HEK293 (cell line): Measurements from ENCODE around the gene LMBRD2.

ENCODE experiments used
- CTCF ChIP-seq: fragments of 450-650 bp; formaldehyde crosslinking; IDR thresholded peaks from 2 replicates; pipeline ENCODE4 v1.5.1; 2016; ENCODE audit warnings: missing biosample characterization, missing genetic modification characterization
- YY2 ChIP-seq: fragments of 450-650 bp; formaldehyde crosslinking; IDR thresholded peaks from 2 replicates; pipeline ENCODE4 v1.5.1; 2016; ENCODE audit warnings: missing biosample characterization, missing genetic modification characterization
- ZBTB26 ChIP-seq: fragments of 450-650 bp; formaldehyde crosslinking; optimal IDR thresholded peaks from 2 replicates; pipeline ENCODE3; 2016; ENCODE audit warnings: missing biosample characterization, mild to moderate bottlenecking, missing genetic modification characterization
- ZNF10 ChIP-seq: fragments of 450-650 bp; formaldehyde crosslinking; IDR thresholded peaks from 2 replicates; pipeline ENCODE4 v1.5.1; 2017; ENCODE audit warnings: missing biosample characterization, missing genetic modification characterization
- ZNF112 ChIP-seq: fragments of 450-650 bp; formaldehyde crosslinking; IDR thresholded peaks from 2 replicates; pipeline ENCODE4 v1.5.0; 2017; ENCODE audit warnings: missing biosample characterization, missing genetic modification characterization
- ZNF549 ChIP-seq: fragments of 450-650 bp; IDR thresholded peaks from 2 replicates; pipeline ENCODE4 v1.5.1; 2018; ENCODE audit warnings: missing biosample characterization, missing genetic modification characterization, mild to moderate bottlenecking, inconsistent platforms, moderate library complexity
- ZNF777 ChIP-seq: fragments of 450-650 bp; formaldehyde crosslinking; IDR thresholded peaks from 2 replicates; pipeline ENCODE4 v1.5.1; 2017; ENCODE audit warnings: missing biosample characterization, missing genetic modification characterization, borderline replicate concordance

- no peak for TF ChIP-seq YY2 (tag by site-specific recombination)
- TF ChIP-seq CTCF: no peak
- no peak for TF ChIP-seq ZNF10 (tag by site-specific recombination)
- TF ChIP-seq ZNF777 (tag by site-specific recombination): no peak
- TF ChIP-seq ZBTB26 (tag by site-specific recombination): no peak
- no peak for TF ChIP-seq ZNF549 (tag by site-specific recombination)
- TF ChIP-seq ZNF112 (tag by site-specific recombination): no peak
Measured at GRCh38 chr5:36096486-36096885, 55.2 kb downstream of the LMBRD2 start.
